ENCODE results near the gene PCDHA4. TPM values are rescaled to one million over a fixed set of nuclear protein-coding genes. Genes with fewer than 3 reads are reported as not detected.
A peak's percentile ranks its signal among the peaks of the same experiment; 100 is the strongest.
"Not testable (repeated sequence)": the region's sequence is repeated elsewhere in the genome, so short reads cannot be mapped to it uniquely, and the experiment has no call there.

PCDHA4 gene
- total RNA-seq, 1 experiment from 2014 or later, result 5.6 TPM

DNA sequence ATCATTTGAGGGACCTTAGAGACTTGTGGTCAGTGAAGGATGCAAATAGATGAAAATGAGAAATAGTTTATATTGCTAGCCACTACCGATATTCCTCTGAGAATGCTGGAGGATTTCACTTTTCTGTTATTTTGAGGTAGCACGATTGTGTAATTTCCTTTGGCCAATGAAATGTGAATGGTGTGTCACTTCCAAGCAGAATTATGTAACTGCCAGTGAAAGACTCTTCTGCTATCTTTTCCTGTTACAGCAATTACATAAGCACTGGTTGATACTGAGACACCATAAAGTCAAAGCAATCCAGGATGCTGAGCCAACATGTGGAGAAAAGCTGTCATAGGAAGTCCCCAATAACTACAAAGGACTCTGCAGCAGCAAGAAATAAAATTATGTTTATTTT lies 15.8 kb upstream of the PCDHA4 start:
- ATAC-seq, result no peak
- Mint-ChIP-seq H3K36me3 (peaks cover 19% of the 10 kb centered on the region), H3K27me3 (ENCODE audit: low read depth) (peaks cover 3% of the 10 kb centered on the region; the same call in 1 of the 2 replicates), H3K9me3 (peaks cover 18% of the 10 kb centered on the region), H3K4me1 (peaks cover 7% of the 10 kb centered on the region; the same call in 1 of the 2 replicates), H3K4me3 (no peak overlapping the region), H3K27ac (no peak overlapping the region)
- DNase-seq (ENCODE audit: low spot score), result no peak
- CTCF ChIA-PET, result no interaction called here
- no peak for TF ChIP-seq ZNF138 (CRISPR knock-in tag; conservative IDR thresholded peaks at IDR 0.05)
- POLR2A ChIA-PET, result no interaction called here

DNA sequence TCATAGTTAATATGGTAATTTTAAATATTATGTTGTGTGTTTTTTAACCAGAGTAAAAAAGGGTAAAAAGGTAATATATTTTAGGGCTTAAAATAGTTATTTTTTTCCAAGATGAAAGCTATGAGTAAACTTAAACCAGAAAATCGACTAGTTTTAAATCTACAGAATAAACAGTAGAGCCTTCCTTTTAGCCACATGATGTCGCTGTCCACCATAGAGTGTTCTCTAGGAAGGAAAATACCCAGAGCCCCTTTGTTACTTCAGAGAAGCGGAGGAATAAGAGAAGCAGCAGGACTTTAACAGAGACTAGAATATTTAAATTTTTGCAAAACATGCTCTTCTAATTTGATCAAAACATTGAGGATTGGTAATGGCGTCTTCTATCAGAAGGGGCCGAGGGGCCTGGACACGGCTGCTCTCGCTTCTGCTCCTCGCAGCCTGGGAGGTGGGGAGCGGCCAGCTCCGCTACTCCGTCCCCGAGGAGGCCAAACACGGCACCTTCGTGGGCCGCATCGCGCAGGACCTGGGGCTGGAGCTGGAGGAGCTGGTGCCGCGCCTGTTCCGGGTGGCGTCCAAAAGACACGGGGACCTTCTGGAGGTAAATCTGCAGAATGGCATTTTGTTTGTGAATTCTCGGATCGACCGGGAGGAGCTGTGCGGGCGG lies 12.1 kb upstream of the PCDHA4 start, which contains the start of gene PCDHA2:
Gene PCDHA2 (plus strand): TSS at position 258 of the 664 bp plus-strand sequence.
- TF ChIP-seq, protein P1, sequence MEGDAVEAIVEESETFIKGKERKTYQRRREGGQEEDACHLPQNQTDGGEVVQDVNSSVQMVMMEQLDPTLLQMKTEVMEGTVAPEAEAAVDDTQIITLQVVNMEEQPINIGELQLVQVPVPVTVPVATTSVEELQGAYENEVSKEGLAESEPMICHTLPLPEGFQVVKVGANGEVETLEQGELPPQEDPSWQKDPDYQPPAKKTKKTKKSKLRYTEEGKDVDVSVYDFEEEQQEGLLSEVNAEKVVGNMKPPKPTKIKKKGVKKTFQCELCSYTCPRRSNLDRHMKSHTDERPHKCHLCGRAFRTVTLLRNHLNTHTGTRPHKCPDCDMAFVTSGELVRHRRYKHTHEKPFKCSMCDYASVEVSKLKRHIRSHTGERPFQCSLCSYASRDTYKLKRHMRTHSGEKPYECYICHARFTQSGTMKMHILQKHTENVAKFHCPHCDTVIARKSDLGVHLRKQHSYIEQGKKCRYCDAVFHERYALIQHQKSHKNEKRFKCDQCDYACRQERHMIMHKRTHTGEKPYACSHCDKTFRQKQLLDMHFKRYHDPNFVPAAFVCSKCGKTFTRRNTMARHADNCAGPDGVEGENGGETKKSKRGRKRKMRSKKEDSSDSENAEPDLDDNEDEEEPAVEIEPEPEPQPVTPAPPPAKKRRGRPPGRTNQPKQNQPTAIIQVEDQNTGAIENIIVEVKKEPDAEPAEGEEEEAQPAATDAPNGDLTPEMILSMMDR (IDR thresholded peaks at IDR 0.05), result 0 out of 2 replicates have a peak, but pooled peaks have one; percentile 10
- TF ChIP-seq, protein P2, sequence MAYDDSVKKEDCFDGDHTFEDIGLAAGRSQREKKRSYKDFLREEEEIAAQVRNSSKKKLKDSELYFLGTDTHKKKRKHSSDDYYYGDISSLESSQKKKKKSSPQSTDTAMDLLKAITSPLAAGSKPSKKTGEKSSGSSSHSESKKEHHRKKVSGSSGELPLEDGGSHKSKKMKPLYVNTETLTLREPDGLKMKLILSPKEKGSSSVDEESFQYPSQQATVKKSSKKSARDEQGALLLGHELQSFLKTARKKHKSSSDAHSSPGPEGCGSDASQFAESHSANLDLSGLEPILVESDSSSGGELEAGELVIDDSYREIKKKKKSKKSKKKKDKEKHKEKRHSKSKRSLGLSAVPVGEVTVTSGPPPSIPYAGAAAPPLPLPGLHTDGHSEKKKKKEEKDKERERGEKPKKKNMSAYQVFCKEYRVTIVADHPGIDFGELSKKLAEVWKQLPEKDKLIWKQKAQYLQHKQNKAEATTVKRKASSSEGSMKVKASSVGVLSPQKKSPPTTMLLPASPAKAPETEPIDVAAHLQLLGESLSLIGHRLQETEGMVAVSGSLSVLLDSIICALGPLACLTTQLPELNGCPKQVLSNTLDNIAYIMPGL (CRISPR knock-in tag; IDR thresholded peaks at IDR 0.05), result 0 out of 2 replicates have a peak, but pooled peaks have one; percentile 37
- TF ChIP-seq NFE2L1 (CRISPR knock-in tag; IDR thresholded peaks at IDR 0.05) (no peak), ZNF138 (CRISPR knock-in tag; conservative IDR thresholded peaks at IDR 0.05) (no peak)
- POLR2A ChIA-PET, result no interaction called here
- Mint-ChIP-seq H3K27me3 (ENCODE audit: low read depth) (no peaks in the 10 kb centered on the region), H3K27ac (peak within 1 kb of the TSS; percentile 49; the same call in 1 of the 2 replicates), H3K36me3 (peaks cover 11% of the 10 kb centered on the region), H3K9me3 (no peaks in the 10 kb centered on the region; the same call in 1 of the 2 replicates), H3K4me1 (peaks cover 4% of the 10 kb centered on the region; the same call in 1 of the 2 replicates), H3K4me3 (peak within 1 kb of the TSS; percentile 87)
- no peak for DNase-seq (ENCODE audit: low spot score)
- CTCF ChIA-PET, result interaction anchor here (0.6 to 4.2 kb wide), 31 partner anchors 10 to 327 kb away, joined by 3 to 91 read pairs (median 4); partner anchors contain the start of genes EIF4EBP3, PCDHA1, PCDHA10 and PCDHA11
- peak; percentile 89 for ATAC-seq

DNA sequence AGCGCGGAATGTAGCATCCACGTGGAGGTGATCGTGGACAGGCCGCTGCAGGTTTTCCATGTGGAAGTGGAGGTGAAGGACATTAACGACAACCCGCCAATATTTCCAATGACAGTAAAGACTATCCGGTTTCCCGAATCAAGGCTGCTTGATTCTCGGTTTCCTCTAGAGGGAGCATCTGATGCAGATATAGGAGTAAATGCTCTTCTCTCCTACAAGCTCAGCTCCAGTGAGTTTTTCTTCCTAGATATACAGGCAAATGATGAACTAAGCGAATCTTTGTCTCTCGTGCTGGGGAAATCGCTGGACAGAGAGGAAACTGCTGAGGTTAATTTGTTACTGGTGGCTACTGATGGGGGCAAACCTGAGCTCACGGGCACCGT lies 11.6 kb upstream of the PCDHA4 start:
- no peak for DNase-seq (ENCODE audit: low spot score)
- CTCF ChIA-PET, result interaction anchor here (0.6 to 4.2 kb wide), 26 partner anchors 10 to 296 kb away, joined by 3 to 91 read pairs (median 5); partner anchors contain the start of genes EIF4EBP3, PCDHA1, PCDHA10 and PCDHA11
- H3K27ac Mint-ChIP-seq, result 0 out of 2 replicates have a peak overlapping the region, but pooled peaks have one; percentile 27

DNA sequence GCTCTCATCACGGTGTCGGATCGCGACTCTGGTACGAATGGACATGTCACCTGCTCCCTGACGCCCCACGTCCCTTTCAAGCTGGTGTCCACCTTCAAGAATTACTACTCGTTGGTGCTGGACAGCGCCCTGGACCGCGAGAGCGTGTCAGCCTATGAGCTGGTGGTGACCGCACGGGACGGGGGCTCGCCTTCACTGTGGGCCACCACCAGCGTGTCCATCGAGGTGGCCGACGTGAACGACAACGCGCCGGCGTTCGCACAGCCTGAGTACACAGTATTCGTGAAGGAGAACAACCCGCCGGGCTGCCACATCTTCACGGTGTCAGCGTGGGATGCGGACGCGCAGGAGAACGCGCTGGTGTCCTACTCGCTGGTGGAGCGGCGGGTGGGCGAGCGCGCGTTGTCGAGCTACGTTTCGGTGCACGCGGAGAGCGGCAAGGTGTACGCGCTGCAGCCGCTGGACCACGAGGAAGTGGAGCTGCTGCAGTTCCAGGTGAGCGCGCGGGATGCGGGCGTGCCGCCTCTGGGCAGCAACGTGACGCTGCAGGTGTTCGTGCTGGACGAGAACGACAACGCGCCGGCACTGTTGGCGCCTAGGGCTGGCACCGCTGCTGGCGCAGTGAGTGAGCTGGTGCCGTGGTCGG lies 10.7 kb upstream of the PCDHA4 start:
- POLR2A ChIA-PET, result not testable (repeated sequence)
- CTCF ChIA-PET, result interaction anchor here (0.7 to 4.2 kb wide), 9 partner anchors 10 to 255 kb away, joined by 3 to 91 read pairs (median 9); partner anchors contain the start of genes PCDHA1, PCDHA4, PCDHA6 and PCDHA7

More for the DNA sequence above, 11.6 kb upstream of the PCDHA4 start:
- peak; percentile 88 for ATAC-seq
- Mint-ChIP-seq H3K4me3 (peak overlapping the region; percentile 87), H3K4me1 (peaks cover 4% of the 10 kb centered on the region; the same call in 1 of the 2 replicates), H3K9me3 (no peaks in the 10 kb centered on the region), H3K27me3 (ENCODE audit: low read depth) (no peaks in the 10 kb centered on the region), H3K36me3 (peaks cover 11% of the 10 kb centered on the region)
- TF ChIP-seq, protein P3, sequence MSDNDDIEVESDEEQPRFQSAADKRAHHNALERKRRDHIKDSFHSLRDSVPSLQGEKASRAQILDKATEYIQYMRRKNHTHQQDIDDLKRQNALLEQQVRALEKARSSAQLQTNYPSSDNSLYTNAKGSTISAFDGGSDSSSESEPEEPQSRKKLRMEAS (CRISPR knock-in tag; IDR thresholded peaks at IDR 0.05), result peak; percentile 23; the same call in 1 of the 2 replicates
- TF ChIP-seq, protein P4, sequence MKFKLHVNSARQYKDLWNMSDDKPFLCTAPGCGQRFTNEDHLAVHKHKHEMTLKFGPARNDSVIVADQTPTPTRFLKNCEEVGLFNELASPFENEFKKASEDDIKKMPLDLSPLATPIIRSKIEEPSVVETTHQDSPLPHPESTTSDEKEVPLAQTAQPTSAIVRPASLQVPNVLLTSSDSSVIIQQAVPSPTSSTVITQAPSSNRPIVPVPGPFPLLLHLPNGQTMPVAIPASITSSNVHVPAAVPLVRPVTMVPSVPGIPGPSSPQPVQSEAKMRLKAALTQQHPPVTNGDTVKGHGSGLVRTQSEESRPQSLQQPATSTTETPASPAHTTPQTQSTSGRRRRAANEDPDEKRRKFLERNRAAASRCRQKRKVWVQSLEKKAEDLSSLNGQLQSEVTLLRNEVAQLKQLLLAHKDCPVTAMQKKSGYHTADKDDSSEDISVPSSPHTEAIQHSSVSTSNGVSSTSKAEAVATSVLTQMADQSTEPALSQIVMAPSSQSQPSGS (CRISPR knock-in tag; IDR thresholded peaks at IDR 0.05; ENCODE audit: borderline replicate concordance, low read depth), result no peak
- POLR2A ChIA-PET, result no interaction called here

More for the DNA sequence above, 10.7 kb upstream of the PCDHA4 start:
- H3K27me3 Mint-ChIP-seq (ENCODE audit: low read depth); H3K9me3 Mint-ChIP-seq; H3K27ac Mint-ChIP-seq; DNase-seq (ENCODE audit: low spot score); H3K4me1 Mint-ChIP-seq; ATAC-seq; H3K4me3 Mint-ChIP-seq: not testable (repeated sequence)
- H3K36me3 Mint-ChIP-seq, result peaks cover 11% of the 10 kb centered on the region
- TF ChIP-seq ZNF219 (CRISPR knock-in tag; IDR thresholded peaks at IDR 0.05; ENCODE audit: borderline replicate concordance) (0 out of 2 replicates have a peak, but pooled peaks have one; percentile 28), RELA (CRISPR knock-in tag; IDR thresholded peaks at IDR 0.05; ENCODE audit: borderline replicate concordance) (0 out of 2 replicates have a peak, but pooled peaks have one; percentile 39)

Data from WTC11 (cell line).